K562 (cell line): ENCODE measurements around the gene PRDX2. TPM values are rescaled to one million over a fixed set of nuclear protein-coding genes. Genes with fewer than 3 reads are reported as not detected.
A peak's percentile ranks its signal among the peaks of the same experiment; 100 is the strongest.

Source experiments
- ARHGAP35 ChIP-seq: fragments of 450-650 bp; IDR thresholded peaks from 2 replicates; pipeline ENCODE4 v1.6.1; 2018; ENCODE audit not compliant: partially characterized antibody
- ARID3A ChIP-seq: IDR thresholded peaks from 2 replicates; pipeline ENCODE4 v1.6.1; 2012; ENCODE audit warnings: low read depth, low read length, improper control_type of control experiment, borderline replicate concordance
- BACH1 ChIP-seq: fragments of 200-800 bp; sonication (Bioruptor generic); IDR thresholded peaks from 2 replicates; pipeline ENCODE4 v1.6.1; 2016; ENCODE audit warnings: missing genetic modification characterization, missing compliant biosample characterization
- BRD9 ChIP-seq: fragments of 450-650 bp; IDR thresholded peaks from 2 replicates; pipeline ENCODE4 v1.6.1; 2018; ENCODE audit warnings: low read depth; ENCODE audit not compliant: partially characterized antibody
- CBX3 ChIP-seq, 2 experiments: IDR thresholded peaks; 1 replicate in 1 of 2; 2 replicates in 1 of 2; pipeline ENCODE4 v1.6.1; 2012; ENCODE audit warnings: inconsistent platforms in 2 of 2, low read length in 2 of 2, borderline replicate concordance in 1 of 2, control low read depth in 1 of 2
- CHD2 ChIP-seq: IDR thresholded peaks from 2 replicates; pipeline ENCODE4 v1.6.1; 2011; ENCODE audit warnings: low read depth, low read length
- EGR1 ChIP-seq: fragments of 450-650 bp; conservative IDR thresholded peaks from 2 replicates; pipeline ENCODE4 v1.6.1; 2017; ENCODE audit warnings: mild to moderate bottlenecking
- FOXM1 ChIP-seq, 2 experiments: fragments of 450-650 bp in 1 of 2; sonication (generic) in 1 of 2; formaldehyde crosslinking in 1 of 2; IDR thresholded peaks; 2 replicates each; pipeline versions ENCODE4 v1.6.1 to v1.9.0; 2017 to 2022; ENCODE audit warnings: low read depth in 2 of 2, mild to moderate bottlenecking in 2 of 2, missing genetic modification reagents in 1 of 2, moderate library complexity in 1 of 2
- GMEB1 ChIP-seq: fragments of 250-450 bp; sonication (Bioruptor Pico); IDR thresholded peaks from 2 replicates; pipeline ENCODE4 v1.4.0; 2020; ENCODE audit warnings: mild to moderate bottlenecking
- HDGF ChIP-seq: fragments of 450-650 bp; IDR thresholded peaks from 2 replicates; pipeline ENCODE4 v1.6.1; 2016
- ILF3 ChIP-seq: fragments of 450-650 bp; IDR thresholded peaks from 2 replicates; pipeline ENCODE4 v1.6.1; 2018; ENCODE audit warnings: antibody characterized with exemption, mild to moderate bottlenecking, moderate library complexity, borderline replicate concordance
- LEF1 ChIP-seq: fragments of 450-650 bp; IDR thresholded peaks from 2 replicates; pipeline ENCODE4 v1.6.1; 2016; ENCODE audit warnings: mild to moderate bottlenecking
- MYC ChIP-seq, 2 experiments: fragments of 250-450 bp in 1 of 2; sonication (Bioruptor Pico) in 1 of 2; IDR thresholded peaks; 2 replicates each; pipeline versions ENCODE4 v1.5.1 to v1.6.1; 2012 to 2021; ENCODE audit warnings: low read depth in 2 of 2, borderline replicate concordance in 1 of 2, improper control_type of control experiment in 1 of 2, low read length in 1 of 2, mild to moderate bottlenecking in 1 of 2, moderate library complexity in 1 of 2
- NFXL1 ChIP-seq: fragments of 450-650 bp; formaldehyde crosslinking; IDR thresholded peaks from 2 replicates; pipeline ENCODE4 v1.4.0; 2021; ENCODE audit warnings: mild to moderate bottlenecking
- POLR2A ChIP-seq: fragments of 450-650 bp; conservative IDR thresholded peaks from 2 replicates; pipeline ENCODE4 v1.6.1; 2016
- RBBP5 ChIP-seq: fragments of 200-600 bp; sonication (generic); IDR thresholded peaks from 2 replicates; pipeline ENCODE4 v1.6.1; 2012; ENCODE audit warnings: borderline replicate concordance, mild to moderate bottlenecking, low read length, control low read depth, inconsistent platforms; ENCODE audit not compliant: insufficient read depth, poor library complexity, severe bottlenecking
- SIN3A ChIP-seq, 2 experiments: fragments of 150-350 bp in 1 of 2; IDR thresholded peaks; 2 replicates each; pipeline ENCODE4 v1.6.1; 2011 to 2016; ENCODE audit warnings: borderline replicate concordance in 2 of 2, low read depth in 2 of 2, low read length in 2 of 2, mild to moderate bottlenecking in 2 of 2, moderate library complexity in 2 of 2; ENCODE audit not compliant: control insufficient read depth in 1 of 2
- SMARCA5 ChIP-seq: fragments of 450-650 bp; IDR thresholded peaks from 2 replicates; pipeline ENCODE4 v1.6.1; 2016
- SREBF2 ChIP-seq: sonication (generic); formaldehyde crosslinking; IDR thresholded peaks from 2 replicates; pipeline ENCODE4 v1.4.0; 2020; ENCODE audit warnings: mild to moderate bottlenecking, missing genetic modification reagents
- TAF15 ChIP-seq: fragments of 200-400 bp; formaldehyde crosslinking; IDR thresholded peaks from 2 replicates; pipeline ENCODE4 v1.6.1; 2017; ENCODE audit warnings: mild to moderate bottlenecking, low read depth, low read length, moderate library complexity
- TBL1XR1 ChIP-seq, 2 experiments: IDR thresholded peaks; 2 replicates each; pipeline ENCODE4 v1.6.1; 2012; ENCODE audit warnings: improper control_type of control experiment in 2 of 2, low read length in 2 of 2, mild to moderate bottlenecking in 1 of 2
- TBP ChIP-seq: optimal IDR thresholded peaks from 2 replicates; pipeline ENCODE3; 2011; ENCODE audit warnings: low read depth, low read length, improper control_type of control experiment
- TEAD2 ChIP-seq: fragments of 450-650 bp; IDR thresholded peaks from 2 replicates; pipeline ENCODE4 v1.6.1; 2016; ENCODE audit warnings: missing genetic modification characterization, control low read depth, missing compliant biosample characterization
- U2AF1 ChIP-seq: fragments of 200-400 bp; formaldehyde crosslinking; optimal IDR thresholded peaks from 2 replicates; pipeline ENCODE3; 2017; ENCODE audit warnings: mild to moderate bottlenecking, low read depth, low read length, moderate library complexity
- ZNF121 ChIP-seq: sonication (generic); formaldehyde crosslinking; conservative IDR thresholded peaks from 2 replicates; pipeline ENCODE4 v1.8.0; 2022; ENCODE audit warnings: missing genetic modification reagents
- ZNF347 ChIP-seq: fragments of 450-650 bp; formaldehyde crosslinking; IDR thresholded peaks from 2 replicates; pipeline ENCODE4 v1.4.0; 2020; ENCODE audit warnings: low read depth, mild to moderate bottlenecking, moderate library complexity
- ZNF830 ChIP-seq: fragments of 250-450 bp; sonication (Bioruptor Pico); IDR thresholded peaks from 2 replicates; pipeline ENCODE4 v1.5.0; 2021; ENCODE audit warnings: mild to moderate bottlenecking
- polyA plus RNA-seq, 8 experiments: library from polyadenylated mRNA; depleted of rRNA in 4 of 8; stranded (reverse) in 5 of 8; unstranded in 3 of 8; fragments of >200 nt; fragmentation: Nextera tagmentation in 2 of 8; fragmentation: Illumina TruSeq in 1 of 8; extraction: Ambion mirVana in 2 of 8; extraction: Trizol in 1 of 8; gene quantifications; 2 replicates each; pipeline versions ENCODE4 v1.2.1 to v1.2.3, GENCODE V29; 2011 to 2014; ENCODE audit warnings: inconsistent platforms in 1 of 8, missing spikeins in 1 of 8
- total RNA-seq, 7 experiments: library from RNA; depleted of rRNA in 6 of 7; stranded (reverse); fragments of >200 nt in 6 of 7; fragmentation: Illumina TruSeq in 2 of 7; extraction: Trizol in 2 of 7; gene quantifications; 2 replicates each; pipeline versions ENCODE4 v1.2.1 to v1.2.3, GENCODE V29; 2011 to 2021; ENCODE audit warnings: low replicate concordance in 1 of 7

Gene PRDX2
- total and polyA plus RNA-seq, 9 of the 15 experiments (the other 6 are each of a cell fraction or from before 2014, with no cell fraction given) = 206 to 1,183 (median 415) TPM

- TF ChIP-seq RBBP5 (no peak), TBL1XR1 (IDR thresholded peaks at IDR 0.05; ENCODE audit: low read length in 2 of 2) (no peak), ZNF347 (CRISPR knock-in tag) (no peak), ARID3A (no peak), TEAD2 (tag) (no peak), ARHGAP35 (no peak), GMEB1 (CRISPR knock-in tag) (no peak), U2AF1 (no peak), NFXL1 (CRISPR knock-in tag) (no peak), TBP (no peak), SMARCA5 (no peak), SREBF2 (CRISPR knock-in tag) (no peak), CBX3 (IDR thresholded peaks at IDR 0.05; ENCODE audit: borderline replicate concordance in 1 of 2, low read length in 2 of 2) (no peak), ILF3 (no peak), FOXM1 (IDR thresholded peaks at IDR 0.05; ENCODE audit: low read depth) (no peak), FOXM1 (CRISPR knock-in tag; IDR thresholded peaks at IDR 0.05; ENCODE audit: low read depth) (no peak), POLR2A (no peak), MYC (IDR thresholded peaks at IDR 0.05; ENCODE audit: low read depth, low read length) (no peak), MYC (CRISPR knock-in tag; IDR thresholded peaks at IDR 0.05; ENCODE audit: borderline replicate concordance, low read depth) (no peak), EGR1 (peak; percentile 50), ZNF121 (CRISPR knock-in tag) (no peak), TAF15 (no peak), LEF1 (no peak), BACH1 (tag) (no peak), BRD9 (no peak), SIN3A (IDR thresholded peaks at IDR 0.05; ENCODE audit: borderline replicate concordance in 2 of 2, control insufficient read depth in 1 of 2, low read depth in 2 of 2, low read length in 2 of 2) (no peak), HDGF (no peak), CHD2 (peak; percentile 78), ZNF830 (CRISPR knock-in tag) (no peak)
These were observed 33.6 kb upstream of the PRDX2 start (continued) for GRCh38 chr19:12834976-12835757.
